Measurements from ENCODE around the gene CSTF2T.
"Not testable (repeated sequence)": the region's sequence is repeated elsewhere in the genome, so short reads cannot be mapped to it uniquely, and the experiment has no call there.

CSTF2T gene

GRCh38 chr10:51698473-51699063 is 827 bp downstream of the CSTF2T start:
- peak in 2 of 58 donors; percentile 3 for DNase-seq

DNA sequence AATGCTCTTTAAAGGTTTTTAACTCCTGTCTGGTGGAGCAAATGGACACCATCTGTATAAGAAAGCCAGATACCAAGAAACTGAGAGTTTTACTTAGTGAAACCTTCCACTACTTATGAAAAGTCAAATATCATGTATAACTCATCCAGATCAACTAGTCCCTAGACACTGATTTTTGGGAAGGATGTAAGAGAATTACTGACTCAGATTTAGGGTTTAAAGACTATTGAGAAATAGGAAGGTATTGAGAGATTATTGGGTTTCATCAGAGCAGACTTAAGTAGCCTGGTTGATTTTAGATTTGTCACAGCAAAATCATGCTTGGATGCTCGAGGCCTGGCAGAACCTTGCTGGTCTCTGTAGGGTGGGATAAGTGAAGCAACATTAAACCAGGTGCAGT is 3.1 kb downstream of the CSTF2T start:
- DNase-seq: no peak

GRCh38 chr10:51694086-51694768 is 5.2 kb downstream of the CSTF2T start:
- no peak for DNase-seq

- no peak for DNase-seq
Measured at GRCh38 chr10:51691135-51691534, 8.3 kb downstream of the CSTF2T start.

DNA sequence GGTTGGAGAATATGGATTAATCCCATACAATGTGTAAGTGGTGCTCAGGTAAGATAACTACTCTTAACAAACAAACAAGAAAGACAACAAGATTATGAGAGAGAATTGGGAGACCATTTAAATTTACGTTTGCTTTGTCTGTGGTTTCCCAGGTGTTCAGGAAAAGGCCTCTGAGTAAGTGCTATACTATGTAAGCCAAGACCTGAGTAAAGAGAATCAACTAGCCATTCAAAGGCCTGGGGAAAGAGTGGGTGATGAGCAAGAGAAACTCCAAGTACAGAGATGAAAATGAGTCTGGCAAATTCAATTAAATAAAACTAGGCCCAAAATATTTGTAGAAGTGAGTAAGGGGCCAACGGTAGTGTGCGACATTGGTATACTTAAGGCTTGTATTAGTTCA is 9.9 kb downstream of the CSTF2T start:
- no peak for DNase-seq

DNA sequence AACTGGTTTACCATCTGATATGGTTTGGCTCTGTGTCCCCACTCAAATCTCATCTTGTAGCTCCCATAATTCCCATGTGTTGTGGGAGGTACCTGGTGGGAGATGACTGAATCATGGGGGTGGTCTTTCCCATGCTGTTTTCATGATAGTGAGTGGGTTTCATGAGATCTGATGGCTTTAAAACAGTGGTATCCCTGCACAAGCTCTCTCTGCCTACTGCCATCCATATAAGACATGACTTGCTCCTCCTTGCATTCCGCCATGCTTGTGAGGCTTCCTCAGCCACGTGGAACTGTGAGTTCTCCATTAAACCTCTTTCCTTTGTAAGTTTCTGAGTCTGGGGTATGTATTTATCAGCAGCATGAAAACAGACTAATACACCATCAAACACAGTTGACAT is 10.6 kb downstream of the CSTF2T start:
- DNase-seq: not testable (repeated sequence)

- no peak for DNase-seq
Measured at GRCh38 chr10:51687296-51687695, 12.1 kb downstream of the CSTF2T start.

GRCh38 chr10:51685768-51686167 is 13.6 kb downstream of the CSTF2T start:
- no peak for DNase-seq

DNA sequence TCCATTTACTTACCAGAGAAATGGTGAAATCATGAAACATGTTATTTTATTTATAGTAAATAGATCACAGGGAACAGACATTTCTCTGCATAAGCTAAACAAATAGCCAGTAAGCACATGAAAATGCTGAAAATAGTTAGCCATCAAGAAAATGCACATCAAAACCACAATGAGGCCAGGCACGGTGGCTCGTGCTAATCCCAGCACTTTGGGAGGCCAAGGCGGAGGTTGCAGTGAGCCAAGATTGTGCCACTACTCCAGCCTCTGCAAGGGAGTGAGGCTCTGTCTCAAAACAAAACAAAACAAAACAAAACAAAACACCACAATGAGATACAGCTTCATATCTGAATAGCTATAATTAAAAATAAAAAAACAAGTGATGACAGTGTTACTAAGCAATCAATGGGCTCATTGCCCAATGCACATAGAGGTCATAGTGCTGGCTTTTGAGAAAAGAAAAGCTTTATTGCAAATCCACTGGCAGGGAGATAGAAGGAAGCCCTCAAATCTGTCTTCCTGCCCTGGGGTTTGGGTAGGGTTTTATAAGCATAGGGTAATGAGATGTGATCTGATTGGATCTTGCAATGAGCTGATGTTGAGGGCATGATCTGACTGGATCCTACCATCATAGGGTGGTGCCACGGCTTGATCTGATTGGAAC is 16.2 kb downstream of the CSTF2T start:
- DNase-seq: no peak

GRCh38 chr10:51679841-51680240 is 19.6 kb downstream of the CSTF2T start:
- DNase-seq: no peak

- DNase-seq: no peak
Measured at GRCh38 chr10:51675088-51675487, 24.3 kb downstream of the CSTF2T start.

DNA sequence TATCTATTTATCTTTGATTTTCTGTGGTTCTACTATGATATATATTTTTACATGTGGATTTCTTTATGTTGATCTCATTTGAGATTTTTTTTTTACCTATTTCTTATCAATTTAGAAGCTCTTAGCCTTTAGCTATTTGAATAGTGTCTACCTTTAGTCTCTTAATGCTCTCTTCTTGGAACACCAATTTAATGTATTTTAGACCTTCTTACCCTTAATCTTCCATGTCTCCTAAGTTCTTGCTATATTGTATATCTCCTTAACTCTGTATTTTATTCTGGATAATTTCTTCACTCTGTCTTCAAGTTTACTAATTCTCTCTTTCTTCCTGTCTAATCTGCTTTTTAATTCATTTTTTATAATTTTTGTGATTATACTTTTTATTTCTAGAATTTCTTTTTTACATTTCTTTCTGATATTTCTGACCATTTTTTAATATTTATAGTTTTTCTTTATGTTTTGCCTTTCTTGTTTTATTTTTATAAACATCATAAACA is 27.3 kb downstream of the CSTF2T start:
- DNase-seq: no peak

GRCh38 chr10:51669041-51669440 is 30.4 kb downstream of the CSTF2T start:
- DNase-seq: no peak

DNA sequence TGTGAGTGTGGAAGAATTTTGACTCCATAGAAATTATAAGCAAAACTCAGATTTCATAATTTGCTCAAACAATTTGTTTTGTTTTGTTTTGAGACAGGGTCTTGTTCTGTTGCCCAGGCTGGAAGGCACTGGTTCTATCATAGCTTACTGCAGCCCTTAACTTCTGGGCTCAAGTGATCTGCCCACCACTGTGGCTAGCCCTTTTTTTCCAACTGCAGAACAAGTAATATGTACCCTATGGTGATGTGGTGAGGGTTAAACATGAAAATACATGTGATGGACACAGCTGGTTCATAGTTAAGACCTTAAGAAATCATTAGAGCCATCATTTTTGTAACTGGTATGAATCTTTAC is 31.1 kb downstream of the CSTF2T start:
- no peak for DNase-seq

- DNase-seq: peak in 2 of 58 donors; percentile 2 to 33
Measured at GRCh38 chr10:51667678-51668335, 31.6 kb downstream of the CSTF2T start.

DNA sequence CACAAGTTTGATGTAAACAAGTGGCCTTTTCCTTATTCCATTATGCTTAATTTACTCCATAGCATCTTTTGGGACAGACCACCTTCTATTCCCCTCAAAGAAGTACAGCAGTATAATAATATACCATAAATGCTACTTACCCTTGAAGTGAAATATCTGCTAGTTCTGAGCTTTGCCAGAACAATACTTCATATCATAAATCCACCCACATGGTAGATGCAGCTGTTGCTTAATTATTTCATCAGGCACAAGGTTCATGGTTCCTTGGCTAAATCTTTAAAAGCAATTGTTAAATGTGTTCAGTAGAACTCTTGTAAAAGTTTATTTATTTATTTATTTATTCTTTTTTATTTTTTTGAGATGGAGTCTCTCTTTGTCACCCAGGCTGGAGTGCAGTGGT is 32.9 kb downstream of the CSTF2T start:
- DNase-seq: no peak

GRCh38 chr10:51663086-51663485 is 36.3 kb downstream of the CSTF2T start:
- no peak for DNase-seq

DNA sequence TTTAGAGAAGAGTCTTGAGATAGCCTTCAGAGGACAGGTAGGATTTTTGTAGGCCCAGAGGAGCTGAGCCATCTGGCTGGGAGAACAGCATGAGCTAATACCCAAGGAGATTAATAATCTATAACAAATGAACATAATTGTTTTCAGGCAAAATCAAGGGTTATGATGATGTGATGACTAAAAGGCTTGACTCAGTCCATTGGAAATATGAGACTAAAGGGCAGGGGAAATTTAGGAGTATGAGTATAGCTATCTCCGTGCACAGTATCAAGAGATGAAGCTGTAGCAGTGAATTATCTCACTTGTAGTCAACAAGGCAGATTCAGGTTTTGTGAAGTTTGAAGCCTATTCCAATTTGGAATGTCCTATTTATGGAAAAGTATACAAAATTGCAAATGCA is 40.1 kb downstream of the CSTF2T start:
- no peak for DNase-seq

DNA sequence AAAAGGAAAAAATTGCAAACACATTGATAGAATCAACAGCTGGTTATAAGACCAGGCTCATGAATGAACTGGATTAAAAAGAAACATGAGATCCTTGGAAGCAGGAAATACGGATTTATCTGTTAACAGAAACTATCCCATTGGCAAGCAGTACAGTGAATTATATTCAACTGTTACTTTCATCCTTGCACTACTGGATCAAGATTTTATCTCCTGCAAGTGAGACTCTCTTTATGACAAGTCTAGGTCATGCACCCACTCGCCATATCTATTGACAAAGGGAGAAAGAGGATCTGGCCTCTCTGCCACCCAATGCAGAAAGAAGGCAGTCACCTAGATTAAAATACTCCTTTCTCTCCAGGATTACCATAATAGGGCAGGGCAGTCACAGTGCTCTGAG is 41.4 kb downstream of the CSTF2T start:
- no peak for DNase-seq

DNA sequence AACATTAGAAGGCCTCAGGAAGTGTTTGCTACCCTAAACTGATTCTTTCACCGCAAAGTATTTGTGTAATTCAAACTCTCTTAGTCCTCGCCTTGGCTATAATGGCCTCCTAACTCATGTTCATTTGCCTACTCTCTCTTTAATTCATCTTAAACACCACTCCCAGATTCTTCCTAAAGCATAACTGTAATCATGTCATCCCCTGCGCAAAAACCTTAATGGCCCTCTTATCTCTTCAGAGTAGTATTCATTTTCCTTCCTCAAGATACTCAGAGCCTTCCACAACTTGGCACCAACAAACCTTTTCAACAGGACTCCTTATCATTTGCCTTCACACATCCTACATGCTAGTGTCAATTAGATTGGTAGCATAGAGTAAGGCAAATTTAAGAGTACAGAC is 42.9 kb downstream of the CSTF2T start:
- no peak for DNase-seq

DNA sequence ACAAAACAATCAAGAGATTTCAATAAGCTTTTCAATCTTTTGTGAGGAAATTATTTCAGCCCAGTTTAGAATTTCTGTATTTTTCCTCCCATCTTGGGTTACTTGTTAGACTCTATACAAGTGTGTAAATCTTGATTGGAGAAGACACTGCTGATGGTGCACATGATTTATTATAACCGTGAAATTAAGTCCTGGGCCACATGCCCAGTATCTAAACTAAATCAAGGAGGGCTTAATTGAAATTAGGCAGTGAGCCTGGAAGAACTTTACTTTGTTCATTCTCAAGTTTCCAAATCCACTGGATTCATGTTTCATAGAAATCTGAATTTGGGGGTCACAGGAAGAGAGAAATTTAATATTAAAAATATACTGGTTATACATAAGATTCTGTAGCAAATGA is 44.5 kb downstream of the CSTF2T start:
- peak in 5 of 58 donors; percentile 3 to 49 (median 12) for DNase-seq

DNA sequence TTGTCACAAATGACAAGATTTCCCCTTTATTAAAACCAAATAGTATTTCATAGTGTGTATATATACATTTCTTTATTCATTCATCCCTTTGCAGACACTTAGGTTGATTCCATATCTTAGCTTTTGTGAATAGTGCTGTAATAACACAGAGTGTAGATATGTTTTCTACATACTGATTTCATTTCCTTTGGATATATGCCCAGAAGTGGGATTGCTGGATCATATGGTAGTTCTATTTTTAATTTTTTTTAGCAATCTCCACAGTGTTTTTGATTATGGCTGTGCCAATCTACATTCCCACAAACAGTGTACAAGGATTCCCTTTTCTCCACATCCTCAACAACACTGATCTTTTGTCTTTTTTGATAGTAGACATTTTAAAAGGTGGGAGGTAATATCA is 46.4 kb downstream of the CSTF2T start:
- DNase-seq: no peak

Data from anterior cingulate cortex (tissue), 58 donors.